Gastroesophageal sphincter (tissue), 3 donors: Measurements from ENCODE around the gene WDR43.
"Not testable (repeated sequence)": the region's sequence is repeated elsewhere in the genome, so short reads cannot be mapped to it uniquely, and the experiment has no call there.

Experiments used
- CTCF ChIP-seq, 4 experiments: fragments of 200-600 bp in 2 of 4; fragments of 450-650 bp in 2 of 4; sonication (generic) in 1 of 4; IDR thresholded peaks; one replicate each; pipeline ENCODE4 v1.5.1; 2017 to 2019; ENCODE audit warnings: antibody characterized with exemption in 4 of 4, mild to moderate bottlenecking in 2 of 4, moderate library complexity in 2 of 4
- POLR2A ChIP-seq, 2 donors: fragments of 450-650 bp; IDR thresholded peaks; one replicate each; pipeline ENCODE4 v1.6.1; 2017; ENCODE audit warnings: antibody characterized with exemption in 2 of 2, mild to moderate bottlenecking in 2 of 2, moderate library complexity in 1 of 2

GRCh38 chr2:28978001-28978400, 83.5 kb downstream of the WDR43 start:
- not testable (repeated sequence) for TF ChIP-seq CTCF, POLR2A (IDR thresholded peaks at IDR 0.05)
